HFFc6 (cell line): ENCODE measurements around the gene LAMC3. TPM values are rescaled to one million over a fixed set of nuclear protein-coding genes. Genes with fewer than 3 reads are reported as not detected.

ENCODE experiments used
- DNase-seq: peaks from one replicate; pipeline ENCODE4 v3.0.0-alpha.2; 2018
- H3K27ac Mint-ChIP-seq: 2 replicates; pipeline ENCODE4 v1.8.0; 2020; ENCODE audit warnings: mild to moderate bottlenecking, mixed read lengths
- H3K27me3 Mint-ChIP-seq: 2 replicates; pipeline ENCODE4 v1.8.0; 2021; ENCODE audit warnings: mild to moderate bottlenecking, moderate library complexity, mixed read lengths; ENCODE audit not compliant: insufficient read depth
- H3K36me3 Mint-ChIP-seq: 2 replicates; pipeline ENCODE4 v1.8.0; 2021; ENCODE audit warnings: low read depth, mixed read lengths
- H3K4me1 Mint-ChIP-seq: 2 replicates; pipeline ENCODE4 v1.8.0; 2020; ENCODE audit warnings: low read depth, mixed read lengths
- H3K4me3 Mint-ChIP-seq: 2 replicates; pipeline ENCODE4 v1.8.0; 2020; ENCODE audit warnings: mild to moderate bottlenecking, moderate library complexity, mixed read lengths
- H3K9me3 Mint-ChIP-seq: 2 replicates; pipeline ENCODE4 v1.8.0; 2020; ENCODE audit warnings: mild to moderate bottlenecking, mixed read lengths
- total RNA-seq, 6 experiments: library from RNA; stranded (reverse); fragmentation: NEBNext Ultra II Directional; extraction: Animal tissue kit (Norgen Biotek cat#: 25700); gene quantifications; 2 replicates in 1 of 6; 3 replicates in 5 of 6; pipeline ENCODE4 v1.2.3, GENCODE V29; 2021
- TF ChIP-seq, protein P1 (sequence below): fragments of 200-600 bp; sonication (generic); IDR thresholded peaks from 2 replicates; pipeline ENCODE4 v1.5.0; 2021; ENCODE audit warnings: antibody characterized with exemption, mild to moderate bottlenecking

The LAMC3 gene
- total RNA-seq, 6 experiments from 2014 or later = not detected

DNA sequence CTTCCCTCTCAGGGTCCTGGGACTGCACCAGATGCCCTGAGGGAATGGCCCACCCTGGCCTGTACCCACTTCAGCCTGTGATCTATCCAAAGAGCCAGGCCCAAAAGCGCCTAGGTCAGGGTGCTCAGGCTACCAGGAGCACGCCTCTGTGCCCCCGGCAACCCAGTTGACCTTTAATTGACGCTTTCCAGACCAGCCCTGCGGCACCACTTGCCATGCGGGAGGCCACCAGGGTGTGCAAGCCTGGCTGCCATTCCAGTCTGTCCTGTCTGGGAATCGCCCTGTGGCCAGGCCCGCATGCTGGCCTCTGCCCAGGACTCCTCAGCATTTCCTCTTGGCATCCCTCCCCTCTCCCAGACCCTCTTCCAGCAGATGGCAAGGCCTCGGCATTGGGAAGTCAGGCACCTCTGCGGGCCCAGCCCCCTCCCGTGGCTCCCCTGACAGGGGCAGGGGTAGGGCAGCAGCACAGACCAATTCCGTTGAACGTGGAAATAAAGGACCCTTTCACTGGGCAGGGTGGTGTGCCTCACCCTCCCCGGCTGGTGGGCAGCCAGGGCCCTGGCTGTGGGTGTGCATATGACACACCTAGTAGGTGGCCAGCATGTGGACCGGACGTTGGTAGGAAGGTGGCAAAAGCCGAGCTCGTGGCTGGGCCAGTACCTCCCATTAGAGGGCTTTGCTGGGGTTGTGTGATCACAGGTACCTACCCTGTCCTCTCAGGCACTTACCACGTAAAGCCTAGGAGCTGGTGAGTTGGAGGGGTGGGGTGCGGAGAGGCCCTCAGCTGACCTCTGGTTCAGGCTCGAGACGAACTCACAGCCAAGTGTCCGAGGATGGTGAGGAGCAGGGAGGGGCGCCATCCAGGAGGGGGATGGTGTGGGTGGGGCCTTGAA lies 83.8 kb downstream of the LAMC3 start:
- no peak for DNase-seq

DNA sequence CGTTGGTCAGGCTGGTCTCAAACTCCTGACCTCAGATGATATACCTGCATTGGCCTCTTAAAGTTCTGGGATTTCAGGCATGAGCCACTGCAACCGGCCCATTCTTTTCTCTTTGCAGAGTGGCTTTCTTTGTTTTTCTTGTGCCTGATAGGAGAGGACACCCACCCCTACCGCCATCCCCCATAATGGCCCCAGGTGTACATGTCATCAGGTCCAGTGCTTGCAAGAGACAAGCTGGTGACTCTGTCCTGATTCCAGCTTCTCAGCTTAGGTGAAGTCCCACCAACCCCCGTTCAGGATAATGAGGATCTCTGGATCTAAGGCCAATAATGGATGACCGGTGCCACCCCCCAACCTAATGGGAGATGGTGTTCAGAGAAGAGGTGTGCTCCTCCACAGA lies 85.0 kb downstream of the LAMC3 start:
- Mint-ChIP-seq H3K4me1 (peaks cover 10% of the 10 kb centered on the region), H3K9me3 (no peaks in the 10 kb centered on the region), H3K4me3 (no peak overlapping the region), H3K27me3 (peaks cover 42% of the 10 kb centered on the region), H3K27ac (no peak overlapping the region), H3K36me3 (no peaks in the 10 kb centered on the region)
- TF ChIP-seq, protein P1, sequence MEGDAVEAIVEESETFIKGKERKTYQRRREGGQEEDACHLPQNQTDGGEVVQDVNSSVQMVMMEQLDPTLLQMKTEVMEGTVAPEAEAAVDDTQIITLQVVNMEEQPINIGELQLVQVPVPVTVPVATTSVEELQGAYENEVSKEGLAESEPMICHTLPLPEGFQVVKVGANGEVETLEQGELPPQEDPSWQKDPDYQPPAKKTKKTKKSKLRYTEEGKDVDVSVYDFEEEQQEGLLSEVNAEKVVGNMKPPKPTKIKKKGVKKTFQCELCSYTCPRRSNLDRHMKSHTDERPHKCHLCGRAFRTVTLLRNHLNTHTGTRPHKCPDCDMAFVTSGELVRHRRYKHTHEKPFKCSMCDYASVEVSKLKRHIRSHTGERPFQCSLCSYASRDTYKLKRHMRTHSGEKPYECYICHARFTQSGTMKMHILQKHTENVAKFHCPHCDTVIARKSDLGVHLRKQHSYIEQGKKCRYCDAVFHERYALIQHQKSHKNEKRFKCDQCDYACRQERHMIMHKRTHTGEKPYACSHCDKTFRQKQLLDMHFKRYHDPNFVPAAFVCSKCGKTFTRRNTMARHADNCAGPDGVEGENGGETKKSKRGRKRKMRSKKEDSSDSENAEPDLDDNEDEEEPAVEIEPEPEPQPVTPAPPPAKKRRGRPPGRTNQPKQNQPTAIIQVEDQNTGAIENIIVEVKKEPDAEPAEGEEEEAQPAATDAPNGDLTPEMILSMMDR = no peak
- no peak for DNase-seq

More for the DNA sequence above, 83.8 kb downstream of the LAMC3 start:
- H3K27me3 Mint-ChIP-seq = peaks cover 40% of the 10 kb centered on the region
- H3K4me3 Mint-ChIP-seq = no peak overlapping the region
- H3K9me3 Mint-ChIP-seq = no peaks in the 10 kb centered on the region
- H3K36me3 Mint-ChIP-seq = no peaks in the 10 kb centered on the region
- H3K4me1 Mint-ChIP-seq = peaks cover 10% of the 10 kb centered on the region
- TF ChIP-seq, protein P1 = no peak
- no peak overlapping the region for H3K27ac Mint-ChIP-seq

DNA sequence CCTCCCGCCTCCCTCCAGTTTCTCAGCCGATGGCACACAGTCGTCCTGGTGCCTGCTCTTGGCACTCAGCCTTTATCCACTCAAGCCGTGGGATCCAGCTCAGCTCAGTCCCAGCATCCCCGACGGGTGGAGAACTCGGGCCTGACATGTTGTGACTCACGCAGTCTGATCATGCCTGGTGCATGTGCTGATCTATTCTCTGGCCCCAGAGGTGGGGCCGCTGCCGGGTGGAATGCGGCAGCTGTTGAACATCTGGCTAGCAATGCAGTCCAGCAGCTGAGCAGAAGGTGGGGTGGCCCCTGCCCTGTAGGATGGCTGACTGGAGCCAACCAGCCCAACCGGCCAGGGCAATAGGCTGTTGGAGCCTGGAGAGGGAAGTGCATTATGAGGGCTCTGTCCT lies 85.6 kb downstream of the LAMC3 start:
- Mint-ChIP-seq H3K27ac (no peak overlapping the region), H3K4me1 (peaks cover 10% of the 10 kb centered on the region)
- TF ChIP-seq, protein P1 = no peak

DNA sequence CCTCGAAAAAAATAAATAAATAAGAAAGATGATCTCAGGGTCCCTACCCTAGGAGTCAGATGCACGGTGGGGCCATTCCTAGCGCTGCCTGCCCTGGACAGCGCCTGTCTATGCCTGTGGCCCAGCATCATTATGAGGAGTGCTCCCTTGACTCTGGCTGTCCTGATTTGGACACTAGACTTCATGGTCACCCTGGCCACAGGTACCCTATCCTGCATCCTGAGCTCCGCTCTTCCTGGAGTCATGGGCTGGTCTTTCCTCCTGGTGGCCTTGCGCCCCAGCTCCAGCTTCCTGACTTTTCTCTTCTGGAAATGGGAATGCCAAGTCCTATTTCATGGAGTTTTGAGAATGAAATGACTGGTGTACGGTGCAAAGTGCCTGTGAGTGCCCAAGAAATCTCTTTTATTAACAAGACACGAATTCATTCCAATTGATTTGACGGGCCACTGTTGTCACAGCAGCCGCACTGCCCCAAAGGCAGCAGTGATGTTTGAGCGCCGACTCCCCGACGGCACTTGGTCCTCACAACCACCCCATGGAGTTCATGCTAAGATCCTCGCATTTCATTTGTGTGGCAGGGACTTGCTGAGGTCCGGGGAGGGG lies 86.8 kb downstream of the LAMC3 start:
- Mint-ChIP-seq H3K9me3 (no peaks in the 10 kb centered on the region), H3K36me3 (no peaks in the 10 kb centered on the region), H3K27ac (no peak overlapping the region), H3K27me3 (peaks cover 44% of the 10 kb centered on the region), H3K4me1 (peaks cover 10% of the 10 kb centered on the region), H3K4me3 (no peak overlapping the region)
- TF ChIP-seq, protein P1 = no peak
- no peak for DNase-seq

More for the DNA sequence above, 85.6 kb downstream of the LAMC3 start:
- Mint-ChIP-seq H3K9me3 (no peaks in the 10 kb centered on the region), H3K4me3 (no peak overlapping the region), H3K36me3 (no peaks in the 10 kb centered on the region), H3K27me3 (peaks cover 44% of the 10 kb centered on the region)
- peak; percentile 25 for DNase-seq

DNA sequence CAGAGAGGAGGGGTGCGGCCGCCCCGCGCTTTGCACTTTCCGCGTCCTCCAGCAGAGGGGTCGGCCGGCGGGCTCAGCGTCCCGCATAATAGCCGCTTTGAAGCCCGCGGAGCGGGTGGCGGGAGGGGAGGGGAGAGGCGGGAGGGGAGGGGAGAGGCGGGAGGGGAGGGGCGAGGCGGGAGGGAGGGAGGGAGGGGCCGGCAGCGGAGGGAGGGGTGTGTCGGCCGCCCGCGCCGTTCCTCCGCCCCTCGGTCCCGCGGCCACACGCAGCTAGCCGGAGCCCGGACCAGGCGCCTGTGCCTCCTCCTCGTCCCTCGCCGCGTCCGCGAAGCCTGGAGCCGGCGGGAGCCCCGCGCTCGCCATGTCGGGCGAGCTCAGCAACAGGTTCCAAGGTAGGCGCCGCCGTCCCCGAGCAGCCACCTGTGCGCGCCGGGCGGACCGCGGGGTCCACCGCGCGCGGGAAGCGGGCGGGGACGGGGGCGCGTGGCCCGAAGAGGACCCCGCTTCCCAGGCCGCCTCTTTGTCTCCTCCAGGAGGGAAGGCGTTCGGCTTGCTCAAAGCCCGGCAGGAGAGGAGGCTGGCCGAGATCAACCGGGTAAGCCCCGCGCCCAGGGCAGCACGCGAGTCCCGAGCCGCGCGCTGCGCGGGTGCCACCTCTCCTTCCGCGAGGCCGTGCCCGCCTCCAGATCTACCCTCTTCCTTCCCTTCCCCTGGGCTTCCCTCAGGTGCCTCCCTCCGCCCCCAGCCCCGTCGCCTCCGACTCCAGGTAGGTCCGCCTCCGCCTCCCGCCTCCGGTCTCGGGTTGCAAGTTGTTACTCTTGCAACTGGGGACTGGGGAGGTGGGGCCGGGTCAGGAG lies 87.5 kb downstream of the LAMC3 start, which contains the start of gene AIF1L:
TSS of gene AIF1L (plus strand) at position 263 of the 857 bp plus-strand sequence. CDS start at position 362, 99 bp downstream.
- H3K27me3 Mint-ChIP-seq = peaks cover 44% of the 10 kb centered on the region
- no peak within 1 kb of the TSS for H3K4me3 Mint-ChIP-seq
- H3K36me3 Mint-ChIP-seq = no peaks in the 10 kb centered on the region
- peaks cover 10% of the 10 kb centered on the region for H3K4me1 Mint-ChIP-seq
- no peaks in the 10 kb centered on the region for H3K9me3 Mint-ChIP-seq
- H3K27ac Mint-ChIP-seq = no peak within 1 kb of the TSS
- DNase-seq = no peak
- TF ChIP-seq, protein P1 = no peak
